Measurements from ENCODE around the gene RAX2. TPM values are rescaled to one million over a fixed set of nuclear protein-coding genes. Genes with fewer than 3 reads are reported as not detected.

The RAX2 gene
- total and polyA plus RNA-seq, 10 of the 15 experiments (the other 5 are each of a cell fraction or from before 2014, with no cell fraction given): not detected

- Histone ChIP-seq H2AFZ (ENCODE audit: control insufficient read depth, low read depth, low read length) (no peak overlapping the region), H3K4me2 (ENCODE audit: control insufficient read depth, insufficient read depth) (no peak overlapping the region), H3K9ac (ENCODE audit: control insufficient read depth, insufficient read depth, low read length) (no peak overlapping the region), H3K27me3 (replicated peaks in 1 of 2; ENCODE audit: control insufficient read depth in 2 of 2, insufficient read depth in 2 of 2, low read length in 1 of 2) (no peaks in the 10 kb centered on the region; a peak in 1 of 4 replicates), H3K9me3 (replicated peaks; ENCODE audit: control insufficient read depth, insufficient read depth, low read length) (no peaks in the 10 kb centered on the region; the same call in 2 of the 3 replicates), H3K27ac (ENCODE audit: control insufficient read depth, insufficient read depth) (no peak overlapping the region), H3K79me2 (ENCODE audit: control insufficient read depth, insufficient read depth, low read length) (no peaks in the 10 kb centered on the region), H3K4me1 (ENCODE audit: control insufficient read depth, insufficient read depth, low read length) (no peaks in the 10 kb centered on the region), H3K4me3 (no peak overlapping the region), H4K20me1 (ENCODE audit: control insufficient read depth, insufficient read depth) (no peaks in the 10 kb centered on the region), H3K36me3 (ENCODE audit: control insufficient read depth in 2 of 2, insufficient read depth in 2 of 2, low read length in 1 of 2) (no peaks in the 10 kb centered on the region; a peak in 1 of 4 replicates)
- WGBS (ENCODE audit: insufficient coverage, insufficient replicate concordance, low lambda C conversion rate, missing lambda C conversion rate): 49% methylated on average over 9 of the region's 9 CpGs
- in situ Hi-C loops (cut with MboI): no loop called here
- no peak for ATAC-seq
- POLR2A ChIA-PET: no interaction called here
- SMC1A ChIA-PET (ENCODE audit: uncharacterized antibody, unreplicated experiment): no interaction called here
- RAD21 ChIA-PET (ENCODE audit: unreplicated experiment): no interaction called here
- DNase-seq (ENCODE audit: low read depth, low spot score): no peak
- intact Hi-C loops (cut with micrococcal nuclease; ENCODE audit: unreplicated experiment): no loop called here
- CTCF ChIA-PET: no interaction called here
- no peak for FAIRE-seq
- BruUV-seq (replicated peaks): no TSS peak
- TF ChIP-seq CHD4 (IDR thresholded peaks at IDR 0.05) (no peak), RFX5 (IDR thresholded peaks at IDR 0.05; ENCODE audit: low read depth, low read length) (no peak), NRF1 (conservative IDR thresholded peaks at IDR 0.05; ENCODE audit: low read depth, low read length) (no peak), KDM1A (IDR thresholded peaks at IDR 0.05; ENCODE audit: borderline replicate concordance) (no peak), NR2C2 (IDR thresholded peaks at IDR 0.05; ENCODE audit: borderline replicate concordance, control insufficient read depth, insufficient read length, low read depth) (no peak), POLR2AphosphoS5 (IDR thresholded peaks at IDR 0.05; ENCODE audit: low read length) (no peak)
- TF ChIP-seq, protein P1, sequence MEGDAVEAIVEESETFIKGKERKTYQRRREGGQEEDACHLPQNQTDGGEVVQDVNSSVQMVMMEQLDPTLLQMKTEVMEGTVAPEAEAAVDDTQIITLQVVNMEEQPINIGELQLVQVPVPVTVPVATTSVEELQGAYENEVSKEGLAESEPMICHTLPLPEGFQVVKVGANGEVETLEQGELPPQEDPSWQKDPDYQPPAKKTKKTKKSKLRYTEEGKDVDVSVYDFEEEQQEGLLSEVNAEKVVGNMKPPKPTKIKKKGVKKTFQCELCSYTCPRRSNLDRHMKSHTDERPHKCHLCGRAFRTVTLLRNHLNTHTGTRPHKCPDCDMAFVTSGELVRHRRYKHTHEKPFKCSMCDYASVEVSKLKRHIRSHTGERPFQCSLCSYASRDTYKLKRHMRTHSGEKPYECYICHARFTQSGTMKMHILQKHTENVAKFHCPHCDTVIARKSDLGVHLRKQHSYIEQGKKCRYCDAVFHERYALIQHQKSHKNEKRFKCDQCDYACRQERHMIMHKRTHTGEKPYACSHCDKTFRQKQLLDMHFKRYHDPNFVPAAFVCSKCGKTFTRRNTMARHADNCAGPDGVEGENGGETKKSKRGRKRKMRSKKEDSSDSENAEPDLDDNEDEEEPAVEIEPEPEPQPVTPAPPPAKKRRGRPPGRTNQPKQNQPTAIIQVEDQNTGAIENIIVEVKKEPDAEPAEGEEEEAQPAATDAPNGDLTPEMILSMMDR (IDR thresholded peaks at IDR 0.05 in 2 of 3, conservative IDR thresholded peaks at IDR 0.05 in 1 of 3; ENCODE audit: control insufficient read depth in 2 of 3, extremely low read depth in 1 of 3, insufficient read depth in 1 of 3, low read depth in 3 of 3, low read length in 3 of 3): no peak
Observed at GRCh38 chr19:3780786-3781304, 8.8 kb upstream of the RAX2 start.
